GM23248 (cell line): Measurements from ENCODE around the gene RNF166.

ENCODE experiments used
- EZH2 ChIP-seq: fragments of 200-600 bp; sonication (generic); IDR thresholded peaks from 2 replicates; pipeline ENCODE4 v1.6.1; 2018; ENCODE audit warnings: antibody characterized with exemption, mild to moderate bottlenecking; ENCODE audit not compliant: insufficient read depth, poor library complexity, severe bottlenecking
- EZH2phosphoT487 ChIP-seq: fragments of 200-600 bp; sonication (generic); IDR thresholded peaks from 2 replicates; pipeline ENCODE4 v1.6.1; 2018; ENCODE audit warnings: antibody characterized with exemption, moderate library complexity, mild to moderate bottlenecking, low read depth; ENCODE audit not compliant: insufficient read depth

- TF ChIP-seq EZH2 (no peak), EZH2phosphoT487 (no peak)
These were observed 55.4 kb downstream of the RNF166 start, which contains the start of gene CYBA for GRCh38 chr16:88650749-88651275.
